Coronary artery (tissue), 2 donors: ENCODE measurements around the gene MYH11.
A peak's percentile ranks its signal among the peaks of the same experiment; 100 is the strongest.

Experiments used
- DNase-seq: peaks from one replicate; pipeline ENCODE4 v3.0.0-alpha.2; 2017; ENCODE audit warnings: low spot score
- H3K27ac ChIP-seq, 2 donors: fragments of 200-600 bp; sonication (generic); one replicate each; pipeline ENCODE4 v1.5.1; 2016 to 2019
- H3K4me3 ChIP-seq: fragments of 200-600 bp; sonication (generic); 2 replicates; pipeline ENCODE4 v1.5.1; 2016; ENCODE audit warnings: mild to moderate bottlenecking, moderate library complexity
- CTCF ChIP-seq: fragments of 200-600 bp; sonication (generic); IDR thresholded peaks from one replicate; pipeline ENCODE4 v1.5.1; 2019; ENCODE audit warnings: antibody characterized with exemption

MYH11 gene

GRCh38 chr16:15887283-15887682 lies 30.5 kb upstream of the MYH11 start:
- peak overlapping the region; percentile 74 for H3K4me3 ChIP-seq
- DNase-seq: no peak
- no peak overlapping the region for H3K27ac ChIP-seq
- TF ChIP-seq CTCF: no peak

GRCh38 chr16:15886078-15886477 lies 29.2 kb upstream of the MYH11 start:
- no peak for DNase-seq
- TF ChIP-seq CTCF: no peak
- H3K4me3 ChIP-seq: no peak overlapping the region
- no peak overlapping the region for H3K27ac ChIP-seq

GRCh38 chr16:15885560-15886001 lies 28.8 kb upstream of the MYH11 start:
- DNase-seq: no peak
- no peak overlapping the region for H3K4me3 ChIP-seq
- no peak for TF ChIP-seq CTCF
- no peak overlapping the region for H3K27ac ChIP-seq

GRCh38 chr16:15882563-15882962 lies 25.7 kb upstream of the MYH11 start:
- H3K27ac ChIP-seq: no peak overlapping the region
- TF ChIP-seq CTCF: no peak
- H3K4me3 ChIP-seq: no peak overlapping the region
- DNase-seq: no peak

- DNase-seq: no peak
- TF ChIP-seq CTCF: no peak
- Histone ChIP-seq H3K27ac (no peak overlapping the region), H3K4me3 (no peak overlapping the region)
Measured at GRCh38 chr16:15881794-15882379, 25.1 kb upstream of the MYH11 start.

- no peak overlapping the region for H3K4me3 ChIP-seq
- no peak overlapping the region for H3K27ac ChIP-seq
- no peak for DNase-seq
- no peak for TF ChIP-seq CTCF
Measured at GRCh38 chr16:15880434-15881308, 23.8 kb upstream of the MYH11 start.
